ENCODE data around the gene RNF223.
A peak's percentile ranks its signal among the peaks of the same experiment; 100 is the strongest.
"Not testable (repeated sequence)": the region's sequence is repeated elsewhere in the genome, so short reads cannot be mapped to it uniquely, and the experiment has no call there.

RNF223 gene

DNA sequence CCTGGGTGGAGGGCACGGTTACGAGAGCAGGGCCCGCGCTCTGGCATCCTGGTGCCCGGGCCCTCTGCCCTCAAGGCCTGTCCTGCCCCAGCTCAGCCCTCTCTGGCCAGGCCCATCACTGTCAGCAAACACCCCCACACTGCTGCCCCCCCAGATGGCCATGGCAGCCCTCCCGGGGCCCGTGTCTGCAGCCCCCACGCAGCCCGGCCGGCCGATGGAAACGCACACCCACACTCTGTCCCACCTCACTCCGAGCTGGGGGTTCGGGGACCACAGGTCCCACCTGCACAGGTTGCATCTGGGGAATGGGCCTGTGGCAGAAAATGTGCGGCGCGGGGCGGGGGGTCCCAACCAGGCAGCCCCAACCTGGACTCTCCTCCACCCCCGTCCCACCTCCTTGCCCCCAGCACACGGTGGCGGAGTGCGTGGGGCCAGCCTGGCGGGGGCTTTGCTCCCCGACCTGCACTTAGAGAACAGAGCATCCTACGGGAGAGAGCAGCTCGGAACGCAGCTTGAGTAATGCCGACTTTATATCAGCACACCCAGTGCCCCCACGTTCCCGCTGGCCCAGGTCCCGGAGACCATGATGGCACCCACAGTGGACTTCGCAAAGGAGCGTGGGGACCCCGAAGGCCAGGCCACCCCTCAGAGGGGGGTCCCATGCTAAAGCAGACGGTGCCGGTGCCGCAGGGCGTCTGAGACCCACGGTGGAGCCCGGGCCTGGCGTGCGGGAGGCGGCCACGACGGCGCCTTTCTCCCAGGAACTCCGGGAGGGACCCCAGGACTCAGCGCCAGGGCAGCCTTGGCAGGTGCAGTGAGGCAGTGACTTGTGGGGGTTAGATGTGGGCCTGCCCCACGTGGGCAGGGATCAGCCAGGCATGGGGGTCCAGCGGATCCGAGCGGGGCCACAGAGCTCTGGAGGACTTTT is 7.5 kb upstream of the RNF223 start:
- TF ChIP-seq, protein P1, sequence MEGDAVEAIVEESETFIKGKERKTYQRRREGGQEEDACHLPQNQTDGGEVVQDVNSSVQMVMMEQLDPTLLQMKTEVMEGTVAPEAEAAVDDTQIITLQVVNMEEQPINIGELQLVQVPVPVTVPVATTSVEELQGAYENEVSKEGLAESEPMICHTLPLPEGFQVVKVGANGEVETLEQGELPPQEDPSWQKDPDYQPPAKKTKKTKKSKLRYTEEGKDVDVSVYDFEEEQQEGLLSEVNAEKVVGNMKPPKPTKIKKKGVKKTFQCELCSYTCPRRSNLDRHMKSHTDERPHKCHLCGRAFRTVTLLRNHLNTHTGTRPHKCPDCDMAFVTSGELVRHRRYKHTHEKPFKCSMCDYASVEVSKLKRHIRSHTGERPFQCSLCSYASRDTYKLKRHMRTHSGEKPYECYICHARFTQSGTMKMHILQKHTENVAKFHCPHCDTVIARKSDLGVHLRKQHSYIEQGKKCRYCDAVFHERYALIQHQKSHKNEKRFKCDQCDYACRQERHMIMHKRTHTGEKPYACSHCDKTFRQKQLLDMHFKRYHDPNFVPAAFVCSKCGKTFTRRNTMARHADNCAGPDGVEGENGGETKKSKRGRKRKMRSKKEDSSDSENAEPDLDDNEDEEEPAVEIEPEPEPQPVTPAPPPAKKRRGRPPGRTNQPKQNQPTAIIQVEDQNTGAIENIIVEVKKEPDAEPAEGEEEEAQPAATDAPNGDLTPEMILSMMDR (conservative IDR thresholded peaks at IDR 0.05; ENCODE audit: low read length) = no peak
- H3K4me3 ChIP-seq (ENCODE audit: low read length) = no peak overlapping the region
- no peak for DNase-seq (ENCODE audit: low read depth)

- DNase-seq (ENCODE audit: low read depth) = no peak
- TF ChIP-seq, protein P1 (conservative IDR thresholded peaks at IDR 0.05; ENCODE audit: low read length) = no peak
- no peak overlapping the region for H3K4me3 ChIP-seq (ENCODE audit: low read length)
These were observed 6.8 kb upstream of the RNF223 start for GRCh38 chr1:1080951-1081310.

DNA sequence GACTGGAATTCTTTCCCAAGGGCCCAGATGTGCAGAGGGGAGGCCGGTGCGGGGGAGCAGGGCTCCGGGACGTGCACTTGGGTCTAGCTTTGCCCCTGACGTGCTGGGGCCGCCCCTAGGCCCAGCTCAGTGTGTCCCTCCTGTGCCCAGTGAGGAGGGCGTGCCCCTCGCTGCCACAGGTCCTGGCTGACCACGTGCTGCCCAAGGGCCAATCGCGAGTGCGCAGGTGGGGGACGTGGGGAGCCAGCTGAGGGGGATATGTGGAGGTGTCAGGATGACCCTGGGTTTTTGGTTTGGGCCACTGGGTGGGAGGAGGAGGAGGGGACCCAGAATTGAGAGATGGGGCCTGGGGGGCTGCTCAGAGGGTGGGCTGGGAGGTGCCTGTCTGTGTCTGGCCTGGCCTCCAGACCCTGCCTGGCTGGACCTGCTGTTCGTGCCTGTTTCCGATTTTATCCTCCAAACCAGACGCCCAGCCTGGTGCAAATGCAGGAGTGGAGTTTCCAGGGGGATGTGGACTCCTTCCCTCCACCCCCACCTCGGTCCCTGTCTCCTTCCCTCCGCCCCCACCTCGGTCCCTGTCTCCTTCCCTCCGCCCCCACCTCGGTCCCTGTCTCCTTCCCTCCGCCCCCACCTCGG is 6.1 kb upstream of the RNF223 start:
- peak overlapping the region; percentile 29 for H3K4me3 ChIP-seq (ENCODE audit: low read length)
- DNase-seq (ENCODE audit: low read depth) = peak; percentile 64
- TF ChIP-seq, protein P1 (conservative IDR thresholded peaks at IDR 0.05; ENCODE audit: low read length) = no peak

DNA sequence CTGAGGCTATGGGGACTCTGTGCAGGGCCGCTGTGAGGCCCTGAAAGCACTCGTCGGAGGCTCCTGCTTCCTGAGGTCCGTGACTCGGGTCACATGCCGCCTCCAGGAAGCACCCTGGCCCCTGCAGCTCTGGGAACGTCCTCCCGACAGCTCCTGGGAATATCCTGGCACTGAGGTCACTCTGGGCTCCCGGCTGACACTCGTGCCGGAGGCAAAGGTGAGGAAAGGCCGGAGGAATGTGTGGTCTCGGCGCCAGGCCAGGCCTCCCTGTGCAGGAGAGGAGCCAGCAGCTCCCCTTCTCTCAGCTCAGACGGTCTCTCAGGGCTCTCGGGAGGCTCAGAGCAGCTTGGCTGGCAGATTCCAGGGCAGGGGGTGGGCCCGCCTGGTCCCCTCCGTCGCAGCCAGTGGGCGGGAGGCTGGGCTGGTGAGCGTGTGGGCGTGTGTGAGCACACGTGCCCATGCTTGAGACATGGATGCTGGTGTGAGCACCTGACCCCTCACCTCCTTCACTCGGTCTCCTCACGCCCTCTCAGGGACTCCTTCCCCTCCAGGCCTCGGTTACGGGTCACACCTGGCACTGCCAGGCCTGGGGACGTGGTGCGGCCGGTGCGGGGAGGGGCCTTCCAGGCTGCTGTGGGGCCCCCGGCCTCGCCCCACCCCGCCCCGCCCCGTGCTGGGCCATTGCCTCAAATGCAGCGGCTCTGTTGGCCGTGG is 5.5 kb upstream of the RNF223 start:
- TF ChIP-seq, protein P1 (conservative IDR thresholded peaks at IDR 0.05; ENCODE audit: low read length) = no peak
- DNase-seq (ENCODE audit: low read depth) = peak; percentile 91
- peak overlapping the region; percentile 33 for H3K4me3 ChIP-seq (ENCODE audit: low read length)

DNA sequence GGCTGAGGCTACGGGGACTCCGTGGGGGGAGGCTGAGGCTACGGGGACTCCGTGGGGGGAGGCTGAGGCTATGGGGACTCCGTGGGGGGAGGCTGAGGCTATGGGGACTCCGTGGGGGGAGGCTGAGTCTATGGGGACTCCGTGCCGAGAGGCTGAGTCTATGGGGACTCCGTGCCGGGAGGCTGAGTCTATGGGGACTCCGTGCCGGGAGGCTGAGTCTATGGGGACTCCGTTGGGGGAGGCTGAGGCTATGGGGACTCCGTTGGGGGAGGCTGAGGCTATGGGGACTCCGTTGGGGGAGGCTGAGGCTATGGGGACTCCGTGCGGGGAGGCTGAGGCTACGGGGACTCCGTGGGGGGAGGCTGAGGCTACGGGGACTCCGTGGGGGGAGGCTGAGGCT is 3.3 kb upstream of the RNF223 start:
- H3K4me3 ChIP-seq (ENCODE audit: low read length); DNase-seq (ENCODE audit: low read depth): not testable (repeated sequence)

- no peak overlapping the region for H3K4me3 ChIP-seq (ENCODE audit: low read length)
- no peak for DNase-seq (ENCODE audit: low read depth)
- TF ChIP-seq, protein P1 (conservative IDR thresholded peaks at IDR 0.05; ENCODE audit: low read length) = no peak
These were observed 1.2 kb upstream of the RNF223 start for GRCh38 chr1:1075148-1075935.

GRCh38 chr1:1074631-1075147 is 583 bp upstream of the RNF223 start:
- no peak overlapping the region for H3K4me3 ChIP-seq (ENCODE audit: low read length)

More at GRCh38 chr1:1074631-1075147, 583 bp upstream of the RNF223 start:
- no peak for DNase-seq (ENCODE audit: low read depth)
- TF ChIP-seq, protein P1 (conservative IDR thresholded peaks at IDR 0.05; ENCODE audit: low read length) = no peak
